HG03066 (cell line): ENCODE data around the gene ADGRG1.
"Not testable (repeated sequence)": the region's sequence is repeated elsewhere in the genome, so short reads cannot be mapped to it uniquely, and the experiment has no call there.

Source experiments
- ATAC-seq: cut with Tn5 transposase; IDR thresholded peaks from one replicate; pipeline ENCODE4 v1.9.1; 2021; ENCODE audit warnings: low read depth; ENCODE audit not compliant: unreplicated experiment

The ADGRG1 gene

DNA sequence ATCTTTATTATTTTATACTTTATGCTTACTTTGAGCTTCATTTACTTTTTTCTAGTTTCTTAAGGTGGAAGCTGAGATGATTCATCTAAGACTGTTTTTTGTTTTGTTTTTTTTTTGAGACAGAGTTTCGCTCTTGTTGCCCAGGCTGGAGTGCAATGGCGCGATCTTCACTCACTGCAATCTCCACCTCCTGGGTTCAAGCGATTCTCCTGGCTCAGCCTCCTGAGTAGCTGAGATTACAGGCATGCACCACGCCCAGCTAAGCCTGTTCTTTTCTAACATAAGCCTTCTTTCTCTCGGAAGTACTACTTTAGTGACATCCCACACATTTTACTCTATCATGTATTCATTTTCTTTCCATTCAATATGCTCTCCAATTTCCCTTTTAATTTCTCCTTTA, 84.1 kb downstream of the ADGRG1 start:
- not testable (repeated sequence) for ATAC-seq

DNA sequence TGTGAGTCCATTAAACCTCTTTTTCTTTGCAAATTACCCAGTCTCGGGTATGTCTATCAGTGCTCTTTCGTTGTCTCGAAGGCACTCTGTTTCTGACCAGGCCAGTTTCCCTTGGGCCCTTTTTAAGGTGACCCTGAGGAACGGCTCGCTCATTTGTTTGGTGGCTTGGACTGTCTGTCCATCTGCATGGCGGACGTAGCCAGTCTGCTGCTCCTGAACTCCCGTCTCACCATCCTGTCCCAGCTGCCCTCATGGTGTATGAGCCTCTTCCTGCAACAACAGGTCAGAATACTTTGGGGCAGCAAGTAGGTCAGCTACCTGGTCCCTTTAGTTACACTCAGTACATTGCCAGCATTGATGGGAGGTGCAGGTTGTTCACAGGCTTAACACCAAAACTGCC, 85.2 kb downstream of the ADGRG1 start:
- no peak for ATAC-seq

- ATAC-seq: no peak
These were observed 85.6 kb downstream of the ADGRG1 start for GRCh38 chr16:57714047-57714446.
